Loucy (cell line): ENCODE measurements around the gene RAPGEF1.

Source experiments
- H2AFZ ChIP-seq: fragments of 200-600 bp; sonication (generic); 2 replicates; pipeline ENCODE4 v1.6.0; 2016; ENCODE audit warnings: antibody characterized with exemption, mild to moderate bottlenecking, low read length, moderate library complexity
- H3F3A ChIP-seq: fragments of 200-600 bp; 2 replicates; pipeline ENCODE4 v1.6.0; 2016; ENCODE audit warnings: antibody characterized with exemption, low read depth, mild to moderate bottlenecking
- H3K27me3 ChIP-seq: fragments of 200-600 bp; sonication (generic); 2 replicates; pipeline ENCODE4 v1.6.1; 2014; ENCODE audit warnings: low read length, mild to moderate bottlenecking; ENCODE audit not compliant: insufficient read depth, poor library complexity, severe bottlenecking
- H3K36me3 ChIP-seq: fragments of 200-600 bp; sonication (generic); 2 replicates; pipeline ENCODE4 v1.6.1; 2016; ENCODE audit warnings: low read length; ENCODE audit not compliant: insufficient read depth
- H3K4me1 ChIP-seq: fragments of 200-600 bp; sonication (generic); 2 replicates; pipeline ENCODE4 v1.5.1; 2014; ENCODE audit warnings: low read length, mild to moderate bottlenecking; ENCODE audit not compliant: insufficient read depth, poor library complexity, severe bottlenecking
- H3K4me2 ChIP-seq: fragments of 200-600 bp; sonication (generic); 2 replicates; pipeline ENCODE4 v1.6.0; 2014; ENCODE audit warnings: antibody characterized with exemption, low read length, low read depth, mild to moderate bottlenecking; ENCODE audit not compliant: poor library complexity, severe bottlenecking
- H3K4me3 ChIP-seq: fragments of 200-600 bp; sonication (generic); 2 replicates; pipeline ENCODE4 v1.5.1; 2014; ENCODE audit warnings: low read length, mild to moderate bottlenecking, mixed read lengths; ENCODE audit not compliant: poor library complexity, severe bottlenecking
- H3K79me2 ChIP-seq: fragments of 200-600 bp; sonication (generic); 2 replicates; pipeline ENCODE4 v1.6.1; 2014; ENCODE audit warnings: low read length; ENCODE audit not compliant: insufficient read depth
- H3K9ac ChIP-seq: fragments of 200-600 bp; sonication (generic); 2 replicates; pipeline ENCODE4 v1.6.0; 2014; ENCODE audit warnings: mild to moderate bottlenecking, low read depth, low read length, moderate library complexity; ENCODE audit not compliant: poor library complexity, severe bottlenecking
- H3K9me2 ChIP-seq: fragments of 200-600 bp; sonication (generic); replicated peaks from 2 replicates; pipeline ENCODE4 v1.6.1; 2016; ENCODE audit warnings: low read depth, low read length, mixed read lengths
- H3K9me3 ChIP-seq: fragments of 200-600 bp; sonication (generic); 2 replicates; pipeline ENCODE4 v1.6.1; 2014; ENCODE audit warnings: mild to moderate bottlenecking, antibody characterized with exemption, low read length, low read depth; ENCODE audit not compliant: insufficient read depth
- H4K20me1 ChIP-seq: fragments of 200-600 bp; sonication (generic); 2 replicates; pipeline ENCODE4 v1.6.0; 2014; ENCODE audit warnings: antibody characterized with exemption, low read length, mild to moderate bottlenecking; ENCODE audit not compliant: insufficient read depth, poor library complexity, severe bottlenecking
- EZH2phosphoT487 ChIP-seq: fragments of 200-600 bp; IDR thresholded peaks from 2 replicates; pipeline ENCODE4 v1.6.1; 2018; ENCODE audit warnings: antibody characterized with exemption, mild to moderate bottlenecking, moderate library complexity, borderline replicate concordance
- TF ChIP-seq, protein P1 (sequence below): fragments of 200-600 bp; sonication (generic); conservative IDR thresholded peaks from 2 replicates; pipeline ENCODE4 v1.5.1; 2014; ENCODE audit warnings: mild to moderate bottlenecking, antibody characterized with exemption, low read length

RAPGEF1 gene

DNA sequence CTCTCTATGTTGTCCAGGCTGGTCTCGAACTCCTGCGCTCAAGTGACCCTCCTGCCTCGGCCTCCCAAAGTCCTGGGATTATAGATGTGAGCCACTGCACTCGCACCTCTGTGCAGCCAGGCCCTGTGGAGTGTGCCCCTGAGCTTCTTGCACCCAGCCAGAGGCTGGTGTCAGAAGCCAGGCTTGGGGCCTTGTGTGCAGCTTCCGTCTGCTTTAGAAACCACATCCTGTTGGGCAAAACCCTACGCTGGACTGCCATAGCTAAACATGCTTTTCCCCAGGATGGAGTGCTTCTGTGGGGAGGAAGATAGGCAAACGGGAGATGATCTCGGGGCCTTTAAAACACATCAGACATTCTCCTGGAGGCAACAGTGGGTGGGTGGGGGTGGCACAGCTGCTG lies 154.5 kb downstream of the RAPGEF1 start:
- Histone ChIP-seq H3K27me3 (no peaks in the 10 kb centered on the region), H2AFZ (no peak overlapping the region), H3K9me3 (no peaks in the 10 kb centered on the region), H3F3A (peaks cover 15% of the 10 kb centered on the region), H3K4me2 (peak overlapping the region; percentile 84), H3K79me2 (no peaks in the 10 kb centered on the region), H3K4me1 (peaks cover 40% of the 10 kb centered on the region), H3K9me2 (no peaks in the 10 kb centered on the region), H4K20me1 (no peaks in the 10 kb centered on the region), H3K4me3 (peak overlapping the region; percentile 52), H3K36me3 (peaks cover 26% of the 10 kb centered on the region; the same call in 1 of the 2 replicates), H3K9ac (peak overlapping the region; percentile 72)
- no peak for TF ChIP-seq EZH2phosphoT487
- TF ChIP-seq, protein P1, sequence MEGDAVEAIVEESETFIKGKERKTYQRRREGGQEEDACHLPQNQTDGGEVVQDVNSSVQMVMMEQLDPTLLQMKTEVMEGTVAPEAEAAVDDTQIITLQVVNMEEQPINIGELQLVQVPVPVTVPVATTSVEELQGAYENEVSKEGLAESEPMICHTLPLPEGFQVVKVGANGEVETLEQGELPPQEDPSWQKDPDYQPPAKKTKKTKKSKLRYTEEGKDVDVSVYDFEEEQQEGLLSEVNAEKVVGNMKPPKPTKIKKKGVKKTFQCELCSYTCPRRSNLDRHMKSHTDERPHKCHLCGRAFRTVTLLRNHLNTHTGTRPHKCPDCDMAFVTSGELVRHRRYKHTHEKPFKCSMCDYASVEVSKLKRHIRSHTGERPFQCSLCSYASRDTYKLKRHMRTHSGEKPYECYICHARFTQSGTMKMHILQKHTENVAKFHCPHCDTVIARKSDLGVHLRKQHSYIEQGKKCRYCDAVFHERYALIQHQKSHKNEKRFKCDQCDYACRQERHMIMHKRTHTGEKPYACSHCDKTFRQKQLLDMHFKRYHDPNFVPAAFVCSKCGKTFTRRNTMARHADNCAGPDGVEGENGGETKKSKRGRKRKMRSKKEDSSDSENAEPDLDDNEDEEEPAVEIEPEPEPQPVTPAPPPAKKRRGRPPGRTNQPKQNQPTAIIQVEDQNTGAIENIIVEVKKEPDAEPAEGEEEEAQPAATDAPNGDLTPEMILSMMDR = no peak

DNA sequence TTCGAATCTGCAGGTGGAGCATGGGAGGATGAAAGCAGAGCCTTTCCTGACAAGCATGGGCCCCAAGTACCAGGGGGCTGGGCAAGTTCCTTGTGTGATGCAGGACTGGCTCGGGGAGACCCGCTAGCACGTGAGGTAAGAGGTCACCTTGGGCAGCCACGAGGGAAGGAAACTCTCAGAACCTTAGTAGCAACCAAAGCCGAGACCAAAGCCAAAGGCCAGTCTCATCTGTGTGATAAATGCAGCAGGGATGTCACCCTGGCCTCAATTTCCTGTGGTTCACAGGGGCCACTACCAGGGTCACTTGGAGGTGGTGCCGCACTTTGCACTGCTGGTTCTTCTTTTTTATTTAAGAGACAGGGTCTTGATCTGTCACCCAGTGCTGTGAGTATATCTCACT lies 155.0 kb downstream of the RAPGEF1 start:
- peaks cover 32% of the 10 kb centered on the region; the same call in 1 of the 2 replicates for H3K36me3 ChIP-seq
- no peaks in the 10 kb centered on the region for H3K9me2 ChIP-seq
- peak overlapping the region; percentile 52 for H3K4me3 ChIP-seq
- peak overlapping the region; percentile 84 for H3K4me2 ChIP-seq
- H3K9me3 ChIP-seq = no peaks in the 10 kb centered on the region
- H3K9ac ChIP-seq = peak overlapping the region; percentile 72
- H3K79me2 ChIP-seq = no peaks in the 10 kb centered on the region
- TF ChIP-seq, protein P1 = no peak
- H4K20me1 ChIP-seq = no peaks in the 10 kb centered on the region
- H3F3A ChIP-seq = peaks cover 15% of the 10 kb centered on the region
- no peaks in the 10 kb centered on the region for H3K27me3 ChIP-seq
- H3K4me1 ChIP-seq = peaks cover 35% of the 10 kb centered on the region
- H2AFZ ChIP-seq = no peak overlapping the region

DNA sequence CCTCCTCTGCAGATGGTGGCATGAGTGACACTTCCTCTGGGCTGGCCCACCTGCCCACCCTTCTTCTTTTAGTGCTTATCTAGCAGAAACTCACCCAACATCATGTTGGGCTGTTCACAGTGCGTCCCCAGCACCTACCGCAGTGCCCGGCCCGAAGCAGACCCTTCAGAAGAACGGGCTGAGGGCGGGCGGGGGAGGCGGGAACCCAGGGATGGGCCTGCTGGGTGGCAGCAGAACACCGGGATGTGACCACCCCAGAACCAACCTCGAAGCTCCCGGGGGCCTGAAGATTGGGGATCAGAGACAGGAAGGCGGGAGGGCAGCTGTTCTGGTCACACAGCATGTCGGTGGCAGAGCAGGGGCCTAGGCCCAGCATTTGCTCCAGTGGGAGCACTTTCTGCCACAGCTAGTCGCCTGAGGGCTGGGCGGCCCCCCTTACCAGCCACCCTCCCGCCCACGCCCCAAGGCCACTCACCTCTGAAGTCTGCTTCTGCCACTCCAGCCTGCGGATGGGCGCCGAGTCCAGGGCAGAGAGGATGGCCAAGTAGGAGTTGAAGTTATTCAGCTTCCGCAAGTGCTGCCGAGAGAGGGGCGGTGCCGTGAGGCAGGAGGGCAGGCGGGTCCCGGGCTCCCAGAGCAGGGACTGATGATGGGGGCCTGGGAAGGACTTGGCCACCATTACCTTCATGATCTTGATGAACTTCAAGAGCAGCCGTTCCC lies 155.9 kb downstream of the RAPGEF1 start:
- Histone ChIP-seq H2AFZ (no peak overlapping the region), H3K4me2 (peak overlapping the region; percentile 84), H3K9me3 (no peaks in the 10 kb centered on the region), H3K9me2 (no peaks in the 10 kb centered on the region), H3K79me2 (no peaks in the 10 kb centered on the region), H3F3A (peaks cover 15% of the 10 kb centered on the region), H3K4me3 (peak overlapping the region; percentile 52), H3K4me1 (peaks cover 31% of the 10 kb centered on the region), H3K36me3 (peaks cover 34% of the 10 kb centered on the region; the same call in 1 of the 2 replicates), H3K27me3 (no peaks in the 10 kb centered on the region), H4K20me1 (no peaks in the 10 kb centered on the region), H3K9ac (peak overlapping the region; percentile 72)
- TF ChIP-seq EZH2phosphoT487 = no peak
- TF ChIP-seq, protein P1 = no peak
